OCI-LY3 (cell line): Measurements from ENCODE around the gene FXYD7.

ENCODE experiments used
- H2AFZ ChIP-seq: fragments of 200-600, 300-600 bp; shearing (Covaris generic); 2 replicates; pipeline ENCODE4 v1.6.0; 2014; ENCODE audit warnings: antibody characterized with exemption, low read depth, low read length
- H3K27ac ChIP-seq: fragments of 200-600, 300-600 bp; sonication (generic); 2 replicates; pipeline ENCODE4 v1.5.1; 2014; ENCODE audit warnings: mild to moderate bottlenecking, low read length, moderate library complexity, mixed read lengths
- H3K27me3 ChIP-seq: fragments of 200-600, 300-600 bp; sonication (generic); 2 replicates; pipeline ENCODE4 v1.6.1; 2014; ENCODE audit warnings: low read depth, low read length, mixed read lengths
- H3K36me3 ChIP-seq: fragments of 200-600, 300-600 bp; sonication (generic); replicated peaks from 2 replicates; pipeline ENCODE3; 2014; ENCODE audit warnings: low read depth, low read length, mixed read lengths
- H3K4me1 ChIP-seq: fragments of 300-600, 200-600 bp; sonication (generic); 2 replicates; pipeline ENCODE4 v1.6.1; 2014; ENCODE audit warnings: low read length, mixed read lengths
- H3K4me2 ChIP-seq: fragments of 200-600, 300-600 bp; sonication (generic); 2 replicates; pipeline ENCODE4 v1.6.1; 2014; ENCODE audit warnings: low read length, mixed read lengths
- H3K4me3 ChIP-seq: fragments of 300-600, 200-600 bp; sonication (generic); 2 replicates; pipeline ENCODE4 v1.5.1; 2014; ENCODE audit warnings: antibody characterized with exemption, mild to moderate bottlenecking, low read length, moderate library complexity
- H3K79me2 ChIP-seq: fragments of 300-600, 200-600 bp; shearing (Covaris generic); 2 replicates; pipeline ENCODE4 v1.6.1; 2014; ENCODE audit warnings: mild to moderate bottlenecking, low read length, mixed read lengths
- H3K9ac ChIP-seq: fragments of 300-600, 200-600 bp; shearing (Covaris generic); 2 replicates; pipeline ENCODE4 v1.6.0; 2014; ENCODE audit warnings: mild to moderate bottlenecking, low read length, moderate library complexity
- H3K9me3 ChIP-seq: fragments of 200-600, 300-600 bp; shearing (Covaris generic); 2 replicates; pipeline ENCODE4 v1.6.1; 2014; ENCODE audit warnings: low read length, mixed read lengths; ENCODE audit not compliant: insufficient read depth
- H4K20me1 ChIP-seq: fragments of 200-600, 300-600 bp; sonication (generic); 2 replicates; pipeline ENCODE4 v1.6.1; 2016; ENCODE audit warnings: low read length, mixed read lengths; ENCODE audit not compliant: insufficient read depth
- CTCF ChIP-seq: fragments of 200-600, 300-600 bp; sonication (generic); IDR thresholded peaks from 2 replicates; pipeline ENCODE4 v1.5.1; 2014; ENCODE audit warnings: antibody characterized with exemption, low read length, low read depth
- EZH2phosphoT487 ChIP-seq: fragments of 200-600 bp; shearing (Covaris generic); IDR thresholded peaks from 2 replicates; pipeline ENCODE4 v1.6.1; 2018; ENCODE audit warnings: antibody characterized with exemption, mixed run types, low read depth

The FXYD7 gene

GRCh38 chr19:35130761-35131720, 12.0 kb upstream of the FXYD7 start:
- Histone ChIP-seq H4K20me1 (no peaks in the 10 kb centered on the region), H3K9ac (no peak overlapping the region), H3K79me2 (no peaks in the 10 kb centered on the region), H3K27me3 (peaks cover 17% of the 10 kb centered on the region), H3K36me3 (no peaks in the 10 kb centered on the region), H3K27ac (no peak overlapping the region), H3K4me1 (peaks cover 3% of the 10 kb centered on the region; the same call in 1 of the 2 replicates), H3K4me3 (no peak overlapping the region), H3K9me3 (no peaks in the 10 kb centered on the region), H3K4me2 (no peak overlapping the region), H2AFZ (no peak overlapping the region)
- TF ChIP-seq CTCF (no peak), EZH2phosphoT487 (no peak)

GRCh38 chr19:35132254-35132653, 10.8 kb upstream of the FXYD7 start:
- Histone ChIP-seq H3K4me2 (no peak overlapping the region), H3K27me3 (peaks cover 29% of the 10 kb centered on the region), H3K9ac (no peak overlapping the region), H3K9me3 (no peaks in the 10 kb centered on the region), H3K27ac (no peak overlapping the region), H3K36me3 (no peaks in the 10 kb centered on the region), H4K20me1 (no peaks in the 10 kb centered on the region), H3K4me1 (peaks cover 3% of the 10 kb centered on the region; the same call in 1 of the 2 replicates), H3K4me3 (no peak overlapping the region), H2AFZ (no peak overlapping the region), H3K79me2 (no peaks in the 10 kb centered on the region)
- no peak for TF ChIP-seq CTCF
- no peak for TF ChIP-seq EZH2phosphoT487

- H3K9me3 ChIP-seq = no peaks in the 10 kb centered on the region
- H3K4me3 ChIP-seq = no peak overlapping the region
- H3K9ac ChIP-seq = no peak overlapping the region
- peaks cover 3% of the 10 kb centered on the region; the same call in 1 of the 2 replicates for H3K4me1 ChIP-seq
- H4K20me1 ChIP-seq = no peaks in the 10 kb centered on the region
- no peaks in the 10 kb centered on the region for H3K79me2 ChIP-seq
- H3K27me3 ChIP-seq = peaks cover 35% of the 10 kb centered on the region
- no peaks in the 10 kb centered on the region for H3K36me3 ChIP-seq
- TF ChIP-seq CTCF (no peak), EZH2phosphoT487 (no peak)
- H3K4me2 ChIP-seq = no peak overlapping the region
- no peak overlapping the region for H2AFZ ChIP-seq
- no peak overlapping the region for H3K27ac ChIP-seq
Measured at GRCh38 chr19:35133826-35134225, 9.2 kb upstream of the FXYD7 start.

- peaks cover under 1% of the 10 kb centered on the region; the same call in 1 of the 2 replicates for H3K4me1 ChIP-seq
- H3K4me3 ChIP-seq = no peak within 1 kb of the TSS
- no peak within 1 kb of the TSS for H3K27ac ChIP-seq
- TF ChIP-seq CTCF (no peak), EZH2phosphoT487 (no peak)
- no peaks in the 10 kb centered on the region for H3K79me2 ChIP-seq
- no peak within 1 kb of the TSS for H3K4me2 ChIP-seq
- peaks cover 35% of the 10 kb centered on the region for H3K27me3 ChIP-seq
- H2AFZ ChIP-seq = no peak within 1 kb of the TSS; the same call in 1 of the 2 replicates
- H3K9ac ChIP-seq = no peak within 1 kb of the TSS
- H4K20me1 ChIP-seq = no peaks in the 10 kb centered on the region
- H3K36me3 ChIP-seq = no peaks in the 10 kb centered on the region
- no peaks in the 10 kb centered on the region for H3K9me3 ChIP-seq
Measured at GRCh38 chr19:35134601-35135242, 8.3 kb upstream of the FXYD7 start, which contains the start of gene LGI4. TSS of gene LGI4 (minus strand) at chr19:35135059. CDS start at chr19:35134680, 379 bp downstream.
